Naive thymus-derived CD8-positive, alpha-beta T cell (primary cell): Measurements from ENCODE around the gene TBC1D12. TPM values are rescaled to one million over a fixed set of nuclear protein-coding genes. Genes with fewer than 3 reads are reported as not detected.
"Not testable (repeated sequence)": the region's sequence is repeated elsewhere in the genome, so short reads cannot be mapped to it uniquely, and the experiment has no call there.

Experiments used
- ATAC-seq, 2 donors: fragments of 150-1000 bp; cut with Tn5 transposase in 1 of 2; sonication (Bioruptor Pico), chemical (Tn5 transposase) in 1 of 2; 1 replicate in 1 of 2; 2 replicates in 1 of 2; pipeline ENCODE4 v1.10.0; 2021; ENCODE audit warnings: mild to moderate bottlenecking in 2 of 2, moderate library complexity in 2 of 2
- POLR2A ChIA-PET: fragments of 350-600 bp; sonication (Branson Sonifier 250); formaldehyde crosslinking; loops from one replicate; lab custom pipeline; 2021; ENCODE audit warnings: antibody characterized with exemption; lab: Charles Lee
- DNase-seq, 10 donors: peaks; one replicate each; pipeline versions ENCODE4 v3.0.0 to v3.0.0-alpha.2; 2020 to 2022
- H3K27ac Mint-ChIP-seq, 10 donors: one replicate each; pipeline ENCODE4 v1.8.0; 2020 to 2022; ENCODE audit warnings: mild to moderate bottlenecking in 10 of 10, mixed read lengths in 10 of 10, moderate library complexity in 4 of 10, inconsistent platforms in 1 of 10
- H3K27me3 Mint-ChIP-seq, 5 donors: one replicate each; pipeline ENCODE4 v1.8.0; 2021 to 2022; ENCODE audit warnings: mixed read lengths in 5 of 5
- H3K36me3 Mint-ChIP-seq, 3 donors: one replicate each; pipeline ENCODE4 v1.8.0; 2020 to 2022; ENCODE audit warnings: mixed read lengths in 3 of 3, mild to moderate bottlenecking in 2 of 3, inconsistent platforms in 1 of 3
- H3K4me1 Mint-ChIP-seq, 4 donors: one replicate each; pipeline ENCODE4 v1.8.0; 2021 to 2022; ENCODE audit warnings: mixed read lengths in 4 of 4
- H3K4me3 Mint-ChIP-seq, 10 donors: one replicate each; pipeline ENCODE4 v1.8.0; 2020 to 2022; ENCODE audit warnings: mild to moderate bottlenecking in 10 of 10, mixed read lengths in 10 of 10, moderate library complexity in 6 of 10, inconsistent platforms in 1 of 10
- H3K9me3 Mint-ChIP-seq, 9 donors: one replicate each; pipeline ENCODE4 v1.8.0; 2020 to 2022; ENCODE audit warnings: mixed read lengths in 9 of 9, mild to moderate bottlenecking in 3 of 9, inconsistent platforms in 1 of 9, moderate library complexity in 1 of 9
- polyA plus RNA-seq, 3 donors: library from polyadenylated mRNA; unstranded; fragments of 300-500 nt; fragmentation: Illumina TruSeq; gene quantifications; one replicate each; pipeline ENCODE4 v1.2.3, GENCODE V29; 2021
- total RNA-seq, 8 experiments: library from RNA in 2 of 8; stranded (reverse) in 2 of 8; gene quantifications; one replicate each; pipeline ENCODE4 v1.2.3 and lab custom pipeline; 2021 to 2026

Gene TBC1D12
- total and polyA plus RNA-seq, 5 experiments from 2014 or later, result 0.18 TPM; not detected in 4

GRCh38 chr10:94531550-94531949 is 129.2 kb downstream of the TBC1D12 start:
- H3K27me3 Mint-ChIP-seq, H3K4me1 Mint-ChIP-seq, H3K4me3 Mint-ChIP-seq, H3K27ac Mint-ChIP-seq, H3K36me3 Mint-ChIP-seq, H3K9me3 Mint-ChIP-seq, DNase-seq, POLR2A ChIA-PET, ATAC-seq: not testable (repeated sequence)

GRCh38 chr10:94533027-94533426 is 130.7 kb downstream of the TBC1D12 start:
- Mint-ChIP-seq H3K4me1 (no peaks in the 10 kb centered on the region), H3K4me3 (no peak overlapping the region), H3K27me3 (peaks cover 2 to 9% (median 8%) of the 10 kb centered on the region in 5 donors), H3K36me3 (no peaks in the 10 kb centered on the region), H3K27ac (no peak overlapping the region), H3K9me3 (no peaks in the 10 kb centered on the region)
- POLR2A ChIA-PET, result no interaction called here
- DNase-seq, result no peak
- ATAC-seq, result no peak

GRCh38 chr10:94542282-94542681 is 139.9 kb downstream of the TBC1D12 start:
- H3K9me3 Mint-ChIP-seq, POLR2A ChIA-PET, H3K36me3 Mint-ChIP-seq, DNase-seq, ATAC-seq: not testable (repeated sequence)
- Mint-ChIP-seq H3K27me3 (peaks cover 0 to 22% (median 5%) of the 10 kb centered on the region in 5 donors), H3K4me3 (peak overlapping the region in 1 of 10 donors; percentile 25), H3K27ac (peak overlapping the region in 1 of 10 donors; percentile 22), H3K4me1 (peaks cover 12 to 24% (median 22%) of the 10 kb centered on the region in 4 donors)

- H3K4me3 Mint-ChIP-seq, result peak within 1 kb of the TSS; percentile 89 to 100 (median 94)
- H3K27me3 Mint-ChIP-seq, result peaks cover 0 to 20% (median 3%) of the 10 kb centered on the region in 5 donors
- peaks cover 15 to 24% (median 23%) of the 10 kb centered on the region in 4 donors for H3K4me1 Mint-ChIP-seq
- no peaks in the 10 kb centered on the region for H3K9me3 Mint-ChIP-seq
- H3K27ac Mint-ChIP-seq, result peak within 1 kb of the TSS; percentile 84 to 95 (median 91)
- DNase-seq (peak; percentile 37 to 74 (median 56)), ATAC-seq (peak; percentile 77 to 82)
- POLR2A ChIA-PET, result no interaction called here
- peaks cover 0 to 2% (median 0%) of the 10 kb centered on the region in 3 donors for H3K36me3 Mint-ChIP-seq
Measured at GRCh38 chr10:94545391-94546048, 143.2 kb downstream of the TBC1D12 start, which contains the start of gene HELLS. HELLS (plus strand) TSS chr10:94545788; CDS start chr10:94545922, 134 bp downstream.

- Mint-ChIP-seq H3K4me1 (peaks cover 15 to 24% (median 23%) of the 10 kb centered on the region in 4 donors), H3K27me3 (peaks cover 0 to 16% (median 2%) of the 10 kb centered on the region in 5 donors), H3K27ac (peak overlapping the region; percentile 82 to 95 (median 90)), H3K9me3 (no peaks in the 10 kb centered on the region), H3K4me3 (peak overlapping the region; percentile 89 to 100 (median 94)), H3K36me3 (peaks cover 0 to 2% (median 0%) of the 10 kb centered on the region in 3 donors)
- ATAC-seq (peak in 1 of 2 donors; percentile 8), DNase-seq (peak in 2 of 10 donors; percentile 12 to 15)
- POLR2A ChIA-PET, result no interaction called here
Measured at GRCh38 chr10:94546049-94546900, 143.9 kb downstream of the TBC1D12 start.

GRCh38 chr10:94546901-94547185 is 144.5 kb downstream of the TBC1D12 start:
- Mint-ChIP-seq H3K4me1 (peaks cover 15 to 24% (median 23%) of the 10 kb centered on the region in 4 donors), H3K36me3 (peaks cover 0 to 2% (median 0%) of the 10 kb centered on the region in 3 donors), H3K27me3 (peaks cover 0 to 13% (median 2%) of the 10 kb centered on the region in 5 donors), H3K9me3 (no peaks in the 10 kb centered on the region), H3K4me3 (peak overlapping the region in 9 of 10 donors; percentile 89 to 100 (median 94)), H3K27ac (peak overlapping the region in 2 of 10 donors; percentile 88 to 94)
- ATAC-seq (no peak), DNase-seq (no peak)
- POLR2A ChIA-PET, result no interaction called here

- Mint-ChIP-seq H3K4me1 (peaks cover 15 to 24% (median 23%) of the 10 kb centered on the region in 4 donors), H3K36me3 (peaks cover 0 to 3% (median 0%) of the 10 kb centered on the region in 3 donors)
Measured at GRCh38 chr10:94549221-94549620, 146.9 kb downstream of the TBC1D12 start.

GRCh38 chr10:94567714-94568307 is 165.5 kb downstream of the TBC1D12 start:
- H3K36me3 Mint-ChIP-seq, result peaks cover 0 to 17% (median 6%) of the 10 kb centered on the region in 3 donors
- ATAC-seq, H3K4me3 Mint-ChIP-seq, H3K4me1 Mint-ChIP-seq, DNase-seq, H3K27ac Mint-ChIP-seq, H3K27me3 Mint-ChIP-seq, POLR2A ChIA-PET, H3K9me3 Mint-ChIP-seq: not testable (repeated sequence)

More at GRCh38 chr10:94549221-94549620, 146.9 kb downstream of the TBC1D12 start:
- no peak for DNase-seq
- H3K4me3 Mint-ChIP-seq, result no peak overlapping the region
- no peak overlapping the region for H3K27ac Mint-ChIP-seq
- peaks cover 0 to 13% (median 2%) of the 10 kb centered on the region in 5 donors for H3K27me3 Mint-ChIP-seq
- ATAC-seq, result no peak
- POLR2A ChIA-PET, result no interaction called here
- no peaks in the 10 kb centered on the region for H3K9me3 Mint-ChIP-seq

GRCh38 chr10:94571081-94571480 is 168.7 kb downstream of the TBC1D12 start:
- POLR2A ChIA-PET, result interaction anchor here (0.6 kb wide), 1 partner anchor 23 kb away, joined by 3 read pairs; no protein-coding TSS in a partner anchor
- Mint-ChIP-seq H3K27me3 (no peaks in the 10 kb centered on the region), H3K36me3 (peaks cover 0 to 15% (median 5%) of the 10 kb centered on the region in 3 donors), H3K4me3 (no peak overlapping the region), H3K4me1 (no peaks in the 10 kb centered on the region), H3K27ac (no peak overlapping the region), H3K9me3 (no peaks in the 10 kb centered on the region)
- ATAC-seq (no peak), DNase-seq (no peak)

- DNase-seq (no peak), ATAC-seq (no peak)
- no peaks in the 10 kb centered on the region for H3K9me3 Mint-ChIP-seq
- H3K36me3 Mint-ChIP-seq, result peaks cover 0 to 14% (median 5%) of the 10 kb centered on the region in 3 donors
- POLR2A ChIA-PET, result no interaction called here
- no peaks in the 10 kb centered on the region for H3K4me1 Mint-ChIP-seq
- no peaks in the 10 kb centered on the region for H3K27me3 Mint-ChIP-seq
- no peak overlapping the region for H3K4me3 Mint-ChIP-seq
- H3K27ac Mint-ChIP-seq, result peak overlapping the region in 1 of 10 donors; percentile 44
Measured at GRCh38 chr10:94571528-94571927, 169.2 kb downstream of the TBC1D12 start.

- Mint-ChIP-seq H3K27ac (no peak overlapping the region), H3K36me3 (peaks cover 0 to 7% (median 6%) of the 10 kb centered on the region in 3 donors), H3K9me3 (no peaks in the 10 kb centered on the region), H3K4me3 (no peak overlapping the region), H3K27me3 (no peaks in the 10 kb centered on the region), H3K4me1 (no peaks in the 10 kb centered on the region)
- ATAC-seq (no peak), DNase-seq (no peak)
- POLR2A ChIA-PET, result no interaction called here
Measured at GRCh38 chr10:94578790-94579189, 176.4 kb downstream of the TBC1D12 start.

GRCh38 chr10:94583124-94583523 is 180.8 kb downstream of the TBC1D12 start:
- Mint-ChIP-seq H3K27me3 (no peaks in the 10 kb centered on the region), H3K27ac (no peak overlapping the region), H3K4me1 (no peaks in the 10 kb centered on the region), H3K4me3 (no peak overlapping the region), H3K36me3 (peaks cover 0 to 6% (median 4%) of the 10 kb centered on the region in 3 donors), H3K9me3 (no peaks in the 10 kb centered on the region)
- POLR2A ChIA-PET, result no interaction called here
- ATAC-seq (no peak), DNase-seq (no peak)
